ENCODE data around the gene AQP2. TPM values are rescaled to one million over a fixed set of nuclear protein-coding genes. Genes with fewer than 3 reads are reported as not detected.
A peak's percentile ranks its signal among the peaks of the same experiment; 100 is the strongest.

AQP2 gene
- total and polyA plus RNA-seq, 2 of the 4 experiments (the other 2 are of a cell fraction): not detected

DNA sequence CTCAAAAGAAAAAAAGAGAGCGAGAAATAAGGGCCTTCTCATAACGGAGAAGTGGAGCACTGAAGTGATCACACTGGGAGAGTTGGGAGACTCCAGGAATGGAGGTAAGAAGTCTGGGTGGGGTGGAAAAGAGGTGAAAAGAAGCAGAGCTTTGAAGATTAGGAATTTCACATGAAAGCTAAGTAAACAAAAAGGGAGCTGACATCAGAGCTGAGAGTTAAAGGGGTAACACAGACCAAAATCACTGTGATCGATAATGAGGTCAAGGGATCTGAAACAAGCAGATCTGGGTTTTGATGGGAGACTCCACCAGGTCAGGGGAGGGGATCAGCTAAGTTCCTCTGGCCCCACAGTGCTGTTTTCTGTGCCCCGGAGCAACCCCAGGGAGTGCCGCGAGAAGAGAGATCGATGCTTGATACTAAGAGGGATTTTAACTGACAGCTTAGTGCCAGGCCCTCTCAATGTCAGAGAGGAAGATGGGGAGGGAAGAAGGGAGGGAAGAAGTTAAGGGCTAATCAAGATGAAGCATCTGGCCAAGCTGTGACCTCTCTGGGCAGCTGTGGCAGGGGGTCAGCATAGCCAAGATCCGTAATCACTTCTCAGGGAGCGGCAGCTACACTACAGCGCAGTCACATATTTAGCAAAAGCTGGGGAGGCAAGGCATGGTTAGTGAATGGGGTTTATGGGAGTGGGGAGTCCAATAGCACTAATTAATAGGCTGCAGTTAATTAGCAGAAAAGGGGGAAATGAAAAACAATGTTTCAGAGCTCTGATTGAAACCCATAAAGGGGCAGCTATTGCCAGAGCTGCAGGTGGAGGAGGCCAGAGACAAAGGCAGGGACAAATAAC, 30.2 kb downstream of the AQP2 start (continued):
- no peak for TF ChIP-seq MAFK (IDR thresholded peaks at IDR 0.05; ENCODE audit: low read depth, low read length)

DNA sequence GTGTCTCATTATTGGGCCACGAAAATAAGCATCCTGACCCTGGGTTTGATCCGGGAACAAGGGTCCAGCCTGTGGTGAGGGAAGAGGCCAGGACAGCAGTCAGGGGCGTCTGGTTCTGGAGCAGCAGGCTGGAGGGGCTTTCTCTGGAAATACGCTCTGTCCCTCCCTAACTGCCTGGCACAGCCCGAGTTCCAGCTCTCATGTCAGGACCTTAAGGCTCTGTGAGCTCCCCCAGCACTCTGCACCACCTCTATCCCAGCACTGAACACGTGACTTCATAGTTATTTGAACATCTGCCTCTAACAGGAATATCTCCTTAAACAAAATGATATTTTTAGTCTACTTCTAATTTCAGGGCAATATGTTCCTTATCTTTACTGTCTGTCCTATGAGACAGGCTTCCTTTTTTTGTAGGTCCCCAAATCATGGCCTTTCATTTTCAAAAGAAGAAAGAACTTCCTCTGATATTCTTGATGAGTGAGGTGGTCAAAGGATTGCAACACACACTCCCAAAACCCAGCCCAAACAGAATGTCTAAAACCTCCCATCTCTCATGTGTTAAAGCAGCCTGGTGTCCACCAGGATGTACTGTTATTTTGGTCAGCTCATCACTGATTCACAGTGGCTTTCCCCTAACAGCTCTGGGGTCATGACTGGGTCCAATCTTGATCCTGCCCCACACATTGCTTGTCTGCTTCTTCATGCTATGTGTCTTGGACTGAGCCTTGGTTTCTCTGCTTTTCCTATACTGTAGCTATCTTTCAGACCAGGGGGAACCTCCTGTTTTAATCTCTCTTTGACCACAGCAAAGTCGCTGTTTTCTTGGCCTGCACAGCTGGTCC, 31.9 kb downstream of the AQP2 start:
- no peak overlapping the region; the same call in 1 of the 2 replicates for H3K27ac ChIP-seq (ENCODE audit: insufficient read depth, low read length)
- no peaks in the 10 kb centered on the region for H3K27me3 ChIP-seq (ENCODE audit: control insufficient read depth, insufficient read depth, low read length)
- H3K9ac ChIP-seq (ENCODE audit: low read depth, low read length): no peak overlapping the region
- ATAC-seq (ENCODE audit: low read depth) (no peak), DNase-seq (peak; percentile 46)
- intact Hi-C loops (cut with micrococcal nuclease): no loop called here
- no peak overlapping the region for H4K5ac ChIP-seq (ENCODE audit: low read depth, low read length)
- in situ Hi-C loops (cut with MboI; ENCODE audit: low sequenced_read_pairs): no loop called here
- POLR2A ChIA-PET (ENCODE audit: unreplicated experiment): no interaction called here
- no peak overlapping the region for H4K91ac ChIP-seq (ENCODE audit: insufficient read depth, low read depth, low read length)
- peak overlapping the region; percentile 48; the same call in 1 of the 2 replicates for H2AK5ac ChIP-seq (ENCODE audit: low read depth, low read length)
- peak overlapping the region; percentile 8; the same call in 1 of the 3 replicates for H2BK15ac ChIP-seq (ENCODE audit: low read depth, low read length)
- H3K9me3 ChIP-seq (ENCODE audit: control insufficient read depth, insufficient read depth, low read length): no peaks in the 10 kb centered on the region
- TF ChIP-seq ELK1 (IDR thresholded peaks at IDR 0.05; ENCODE audit: borderline replicate concordance, low read depth, low read length) (no peak), SMC3 (IDR thresholded peaks at IDR 0.05; ENCODE audit: low read depth, low read length) (no peak), MAZ (IDR thresholded peaks at IDR 0.05; ENCODE audit: borderline replicate concordance, low read depth, low read length) (no peak), CEBPB (IDR thresholded peaks at IDR 0.05; ENCODE audit: low read depth, low read length) (peak; percentile 92), NFE2L2 (IDR thresholded peaks at IDR 0.05; ENCODE audit: low read depth, low read length) (no peak), CHD1 (IDR thresholded peaks at IDR 0.05; ENCODE audit: low read depth, low read length) (no peak)
- no peak overlapping the region; the same call in 1 of the 2 replicates for H3K18ac ChIP-seq (ENCODE audit: low read depth, low read length)
- H2AK9ac ChIP-seq (replicated peaks; ENCODE audit: low read depth, low read length, poor library complexity): no peak overlapping the region
- H2AFZ ChIP-seq (replicated peaks; ENCODE audit: low read length, poor library complexity): no peak overlapping the region
- H3K4me3 ChIP-seq (ENCODE audit: insufficient read depth, low read depth, low read length): no peak overlapping the region
- dilution Hi-C loops (cut with HindIII; ENCODE audit: low sequenced_read_pairs, unreplicated experiment): no loop called here
- peak overlapping the region; percentile 19; the same call in 1 of the 2 replicates for H3K4ac ChIP-seq (ENCODE audit: low read depth, low read length)
- H2BK5ac ChIP-seq (ENCODE audit: low read depth, low read length, poor library complexity, severe bottlenecking): no peak overlapping the region
- peak overlapping the region; percentile 28; the same call in 1 of the 2 replicates for H2BK120ac ChIP-seq (ENCODE audit: low read depth, low read length)
- no peak overlapping the region for H3K4me2 ChIP-seq (ENCODE audit: low read depth, low read length)
- H4K8ac ChIP-seq (ENCODE audit: low read depth in 2 of 2, low read length in 2 of 2): no peak overlapping the region
- WGBS, 2 experiments (ENCODE audit: extremely low coverage in 2 of 2, insufficient read length in 1 of 2): 100% methylated on average over 1 of the region's 7 CpGs; no CpG with 5 or more reads in 1 of the 2 experiments
- H3K4me1 ChIP-seq (ENCODE audit: control insufficient read depth, insufficient read depth, low read length): peaks cover 16% of the 10 kb centered on the region
- CTCF ChIA-PET: interaction anchor here (0.6 to 3.1 kb wide), 4 partner anchors 15 to 88 kb away, joined by 3 to 11 read pairs (median 6); no protein-coding TSS in a partner anchor
- peak overlapping the region; percentile 64; the same call in 1 of the 2 replicates for H3K14ac ChIP-seq (replicated peaks; ENCODE audit: low read depth, low read length)
- no peak overlapping the region for H3K23ac ChIP-seq (ENCODE audit: low read depth, low read length)
- BruUV-seq (replicated peaks): no TSS peak
- H3K56ac ChIP-seq (ENCODE audit: extremely low read depth, insufficient read depth, low read length): no peak overlapping the region
- H3K9me1 ChIP-seq (ENCODE audit: insufficient read depth, low read length): peaks cover 18% of the 10 kb centered on the region
- H3K36me3 ChIP-seq (ENCODE audit: control insufficient read depth, insufficient read depth, low read length): no peaks in the 10 kb centered on the region
- no peaks in the 10 kb centered on the region for H4K20me1 ChIP-seq (ENCODE audit: insufficient read depth, low read length)
- H3K79me1 ChIP-seq (ENCODE audit: low read depth in 1 of 2, low read length in 2 of 2): peaks cover 3 to 19% of the 10 kb centered on the region in 2 experiments; a peak in 3 of 4 replicates
- peak overlapping the region; percentile 13; the same call in 1 of the 2 replicates for H2BK20ac ChIP-seq (ENCODE audit: low read depth, low read length)

All from IMR-90 (cell line).